NCI-H1105 treated with DMSO at 0.1 percent for 48 hours (cell line): ENCODE data around the gene RRAS2.
"Not testable (repeated sequence)": the region's sequence is repeated elsewhere in the genome, so short reads cannot be mapped to it uniquely, and the experiment has no call there.

Source experiments
- DNase-seq: peaks from one replicate; lab custom pipeline; 2025; lab: John Stamatoyannopoulos, UW

RRAS2 gene

GRCh38 chr11:14358729-14359439 lies at the start of gene RRAS2:
TSS of gene RRAS2 (minus strand) at chr11:14359183. CDS start at chr11:14358870, 313 bp downstream.
- peak; percentile 77 for DNase-seq

GRCh38 chr11:14408612-14409011 lies 49.6 kb upstream of the RRAS2 start:
- no peak for DNase-seq

- DNase-seq, result not testable (repeated sequence)
Observed at GRCh38 chr11:14406116-14406515, 47.1 kb upstream of the RRAS2 start.

GRCh38 chr11:14403528-14403927 lies 44.5 kb upstream of the RRAS2 start:
- DNase-seq, result not testable (repeated sequence)

GRCh38 chr11:14399087-14399486 lies 40.1 kb upstream of the RRAS2 start:
- DNase-seq, result no peak

- DNase-seq, result no peak
Observed at GRCh38 chr11:14396273-14396672, 37.3 kb upstream of the RRAS2 start.

- no peak for DNase-seq
Observed at GRCh38 chr11:14393889-14394288, 34.9 kb upstream of the RRAS2 start.

GRCh38 chr11:14393129-14393528 lies 34.1 kb upstream of the RRAS2 start:
- no peak for DNase-seq

- no peak for DNase-seq
Observed at GRCh38 chr11:14390669-14391068, 31.7 kb upstream of the RRAS2 start.

GRCh38 chr11:14388352-14388751 lies 29.4 kb upstream of the RRAS2 start:
- no peak for DNase-seq

- peak; percentile 31 for DNase-seq
Observed at GRCh38 chr11:14386895-14387480, 28.0 kb upstream of the RRAS2 start.

- no peak for DNase-seq
Observed at GRCh38 chr11:14386081-14386480, 27.1 kb upstream of the RRAS2 start.

GRCh38 chr11:14384338-14384737 lies 25.4 kb upstream of the RRAS2 start:
- no peak for DNase-seq

GRCh38 chr11:14381968-14382367 lies 23.0 kb upstream of the RRAS2 start:
- DNase-seq, result no peak

GRCh38 chr11:14380947-14381561 lies 22.1 kb upstream of the RRAS2 start:
- DNase-seq, result peak; percentile 57

- DNase-seq, result no peak
Observed at GRCh38 chr11:14380125-14380936, 21.3 kb upstream of the RRAS2 start.

- no peak for DNase-seq
Observed at GRCh38 chr11:14378171-14378570, 19.2 kb upstream of the RRAS2 start.

- DNase-seq, result no peak
Observed at GRCh38 chr11:14376920-14377319, 17.9 kb upstream of the RRAS2 start.

- no peak for DNase-seq
Observed at GRCh38 chr11:14374922-14375830, 16.2 kb upstream of the RRAS2 start.

GRCh38 chr11:14373941-14374646 lies 15.1 kb upstream of the RRAS2 start:
- DNase-seq, result no peak

- no peak for DNase-seq
Observed at GRCh38 chr11:14372011-14372410, 13.0 kb upstream of the RRAS2 start.
